HL-60 (cell line): ENCODE data around the gene SMARCB1.

Experiments used
- TF ChIP-seq, protein P1 (sequence below): IDR thresholded peaks from 2 replicates; pipeline ENCODE4 v1.6.1; 2012; ENCODE audit warnings: low read depth; ENCODE audit not compliant: insufficient replicate concordance
- TF ChIP-seq, protein P2 (sequence below): IDR thresholded peaks from one replicate; pipeline ENCODE4 v1.5.1; 2011; ENCODE audit warnings: low read length, control low read depth, inconsistent platforms; ENCODE audit not compliant: insufficient read depth

- TF ChIP-seq, protein P1, sequence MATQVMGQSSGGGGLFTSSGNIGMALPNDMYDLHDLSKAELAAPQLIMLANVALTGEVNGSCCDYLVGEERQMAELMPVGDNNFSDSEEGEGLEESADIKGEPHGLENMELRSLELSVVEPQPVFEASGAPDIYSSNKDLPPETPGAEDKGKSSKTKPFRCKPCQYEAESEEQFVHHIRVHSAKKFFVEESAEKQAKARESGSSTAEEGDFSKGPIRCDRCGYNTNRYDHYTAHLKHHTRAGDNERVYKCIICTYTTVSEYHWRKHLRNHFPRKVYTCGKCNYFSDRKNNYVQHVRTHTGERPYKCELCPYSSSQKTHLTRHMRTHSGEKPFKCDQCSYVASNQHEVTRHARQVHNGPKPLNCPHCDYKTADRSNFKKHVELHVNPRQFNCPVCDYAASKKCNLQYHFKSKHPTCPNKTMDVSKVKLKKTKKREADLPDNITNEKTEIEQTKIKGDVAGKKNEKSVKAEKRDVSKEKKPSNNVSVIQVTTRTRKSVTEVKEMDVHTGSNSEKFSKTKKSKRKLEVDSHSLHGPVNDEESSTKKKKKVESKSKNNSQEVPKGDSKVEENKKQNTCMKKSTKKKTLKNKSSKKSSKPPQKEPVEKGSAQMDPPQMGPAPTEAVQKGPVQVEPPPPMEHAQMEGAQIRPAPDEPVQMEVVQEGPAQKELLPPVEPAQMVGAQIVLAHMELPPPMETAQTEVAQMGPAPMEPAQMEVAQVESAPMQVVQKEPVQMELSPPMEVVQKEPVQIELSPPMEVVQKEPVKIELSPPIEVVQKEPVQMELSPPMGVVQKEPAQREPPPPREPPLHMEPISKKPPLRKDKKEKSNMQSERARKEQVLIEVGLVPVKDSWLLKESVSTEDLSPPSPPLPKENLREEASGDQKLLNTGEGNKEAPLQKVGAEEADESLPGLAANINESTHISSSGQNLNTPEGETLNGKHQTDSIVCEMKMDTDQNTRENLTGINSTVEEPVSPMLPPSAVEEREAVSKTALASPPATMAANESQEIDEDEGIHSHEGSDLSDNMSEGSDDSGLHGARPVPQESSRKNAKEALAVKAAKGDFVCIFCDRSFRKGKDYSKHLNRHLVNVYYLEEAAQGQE = no peak
- TF ChIP-seq, protein P2, sequence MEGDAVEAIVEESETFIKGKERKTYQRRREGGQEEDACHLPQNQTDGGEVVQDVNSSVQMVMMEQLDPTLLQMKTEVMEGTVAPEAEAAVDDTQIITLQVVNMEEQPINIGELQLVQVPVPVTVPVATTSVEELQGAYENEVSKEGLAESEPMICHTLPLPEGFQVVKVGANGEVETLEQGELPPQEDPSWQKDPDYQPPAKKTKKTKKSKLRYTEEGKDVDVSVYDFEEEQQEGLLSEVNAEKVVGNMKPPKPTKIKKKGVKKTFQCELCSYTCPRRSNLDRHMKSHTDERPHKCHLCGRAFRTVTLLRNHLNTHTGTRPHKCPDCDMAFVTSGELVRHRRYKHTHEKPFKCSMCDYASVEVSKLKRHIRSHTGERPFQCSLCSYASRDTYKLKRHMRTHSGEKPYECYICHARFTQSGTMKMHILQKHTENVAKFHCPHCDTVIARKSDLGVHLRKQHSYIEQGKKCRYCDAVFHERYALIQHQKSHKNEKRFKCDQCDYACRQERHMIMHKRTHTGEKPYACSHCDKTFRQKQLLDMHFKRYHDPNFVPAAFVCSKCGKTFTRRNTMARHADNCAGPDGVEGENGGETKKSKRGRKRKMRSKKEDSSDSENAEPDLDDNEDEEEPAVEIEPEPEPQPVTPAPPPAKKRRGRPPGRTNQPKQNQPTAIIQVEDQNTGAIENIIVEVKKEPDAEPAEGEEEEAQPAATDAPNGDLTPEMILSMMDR = no peak
These were observed 71.7 kb downstream of the SMARCB1 start for GRCh38 chr22:23858484-23858815.
